ENCODE measurements around the gene GALNT17.

The GALNT17 gene

GRCh38 chr7:71754828-71755227, 622.9 kb downstream of the GALNT17 start:
- ChIA-PET CTCF (interaction anchor here (0.6 kb wide), 1 partner anchor 739 kb away, joined by 4 read pairs; no protein-coding TSS in a partner anchor), POLR2A (no interaction called here)
- TF ChIP-seq ELF4 (IDR thresholded peaks at IDR 0.05) (no peak), FOXA1 (IDR thresholded peaks at IDR 0.05) (no peak), BHLHE40 (IDR thresholded peaks at IDR 0.05; ENCODE audit: borderline replicate concordance) (no peak), LEF1 (IDR thresholded peaks at IDR 0.05; ENCODE audit: borderline replicate concordance) (no peak), FOXK2 (IDR thresholded peaks at IDR 0.05) (no peak)
- DNase-seq (ENCODE audit: extremely low spot score) = no peak

GRCh38 chr7:71761336-71761735, 629.4 kb downstream of the GALNT17 start:
- TF ChIP-seq CTBP1 (IDR thresholded peaks at IDR 0.05; ENCODE audit: borderline replicate concordance) = no peak
- TF ChIP-seq HDGF (IDR thresholded peaks at IDR 0.05; ENCODE audit: borderline replicate concordance) = no peak
- CTCF ChIA-PET = no interaction called here
- POLR2A ChIA-PET = no interaction called here

More at GRCh38 chr7:71761336-71761735, 629.4 kb downstream of the GALNT17 start:
- no peak for DNase-seq (ENCODE audit: extremely low spot score)
